ENCODE measurements around the gene ARMC12. TPM values are rescaled to one million over a fixed set of nuclear protein-coding genes. Genes with fewer than 3 reads are reported as not detected.

ARMC12 gene
- total RNA-seq, 1 donor from 2014 or later = 1.9 TPM

GRCh38 chr6:35781290-35781689 lies 44.5 kb downstream of the ARMC12 start:
- Histone ChIP-seq H3K4me3 (no peak overlapping the region), H3K27ac (no peak overlapping the region), H3K79me2 (ENCODE audit: low read depth) (no peaks in the 10 kb centered on the region), H3K4me1 (no peaks in the 10 kb centered on the region), H2AFZ (replicated peaks) (no peak overlapping the region), H3K27me3 (peaks cover 10% of the 10 kb centered on the region), H3K4me2 (no peak overlapping the region), H3F3A (ENCODE audit: low read depth) (no peaks in the 10 kb centered on the region), H3K9me3 (ENCODE audit: low read depth) (no peaks in the 10 kb centered on the region), H3K9ac (no peak overlapping the region), H3K36me3 (no peaks in the 10 kb centered on the region), H4K20me1 (ENCODE audit: low read depth) (no peaks in the 10 kb centered on the region)
- Mint-ChIP-seq H3K27me3 (ENCODE audit: insufficient read depth, low read depth) (peaks cover 12% of the 10 kb centered on the region), H3K4me3 (no peak overlapping the region), H3K4me1 (peaks cover 5% of the 10 kb centered on the region), H3K9me3 (no peaks in the 10 kb centered on the region), H3K27ac (no peak overlapping the region), H3K36me3 (no peaks in the 10 kb centered on the region)
- DNase-seq (ENCODE audit: low spot score) = no peak
- TF ChIP-seq CTCF (IDR thresholded peaks at IDR 0.05) = no peak
- no peak for TF ChIP-seq EZH2phosphoT487 (IDR thresholded peaks at IDR 0.05)

GRCh38 chr6:35782424-35782823 lies 45.6 kb downstream of the ARMC12 start:
- no peak for TF ChIP-seq EZH2phosphoT487 (IDR thresholded peaks at IDR 0.05)
- TF ChIP-seq EZH2 (IDR thresholded peaks at IDR 0.05) = no peak
- no peak for TF ChIP-seq CTCF (IDR thresholded peaks at IDR 0.05)
- Mint-ChIP-seq H3K27me3 (ENCODE audit: insufficient read depth, low read depth) (peaks cover 14% of the 10 kb centered on the region), H3K4me1 (peaks cover 2% of the 10 kb centered on the region), H3K27ac (no peak overlapping the region), H3K9me3 (no peaks in the 10 kb centered on the region), H3K36me3 (no peaks in the 10 kb centered on the region), H3K4me3 (no peak overlapping the region)
- Histone ChIP-seq H3K4me1 (no peaks in the 10 kb centered on the region), H3K79me2 (ENCODE audit: low read depth) (no peaks in the 10 kb centered on the region), H3K36me3 (no peaks in the 10 kb centered on the region), H4K20me1 (ENCODE audit: low read depth) (no peaks in the 10 kb centered on the region), H3K4me3 (no peak overlapping the region), H3F3A (ENCODE audit: low read depth) (no peaks in the 10 kb centered on the region), H2AFZ (replicated peaks) (no peak overlapping the region), H3K4me2 (no peak overlapping the region), H3K27ac (no peak overlapping the region), H3K27me3 (peaks cover under 1% of the 10 kb centered on the region), H3K9me3 (ENCODE audit: low read depth) (no peaks in the 10 kb centered on the region), H3K9ac (no peak overlapping the region)
- no peak for DNase-seq (ENCODE audit: low spot score)

- Histone ChIP-seq H3F3A (ENCODE audit: low read depth) (no peaks in the 10 kb centered on the region), H3K4me1 (no peaks in the 10 kb centered on the region), H2AFZ (replicated peaks) (no peak overlapping the region), H3K27me3 (no peaks in the 10 kb centered on the region), H3K79me2 (ENCODE audit: low read depth) (no peaks in the 10 kb centered on the region), H3K4me3 (no peak overlapping the region), H3K27ac (no peak overlapping the region), H3K36me3 (no peaks in the 10 kb centered on the region), H3K9me3 (ENCODE audit: low read depth) (no peaks in the 10 kb centered on the region), H4K20me1 (ENCODE audit: low read depth) (no peaks in the 10 kb centered on the region), H3K4me2 (no peak overlapping the region), H3K9ac (no peak overlapping the region)
- Mint-ChIP-seq H3K4me3 (no peak overlapping the region), H3K36me3 (no peaks in the 10 kb centered on the region), H3K4me1 (no peaks in the 10 kb centered on the region), H3K27me3 (ENCODE audit: insufficient read depth, low read depth) (peaks cover 8% of the 10 kb centered on the region), H3K27ac (no peak overlapping the region), H3K9me3 (no peaks in the 10 kb centered on the region)
- TF ChIP-seq EZH2phosphoT487 (IDR thresholded peaks at IDR 0.05) (no peak), EZH2 (IDR thresholded peaks at IDR 0.05) (no peak), CTCF (IDR thresholded peaks at IDR 0.05) (no peak)
- no peak for DNase-seq (ENCODE audit: low spot score)
These were observed 47.4 kb downstream of the ARMC12 start for GRCh38 chr6:35784200-35784599.

All from neural progenitor cell (in vitro differentiated cells).